ENCODE data around the gene TMEM150A.

DNA sequence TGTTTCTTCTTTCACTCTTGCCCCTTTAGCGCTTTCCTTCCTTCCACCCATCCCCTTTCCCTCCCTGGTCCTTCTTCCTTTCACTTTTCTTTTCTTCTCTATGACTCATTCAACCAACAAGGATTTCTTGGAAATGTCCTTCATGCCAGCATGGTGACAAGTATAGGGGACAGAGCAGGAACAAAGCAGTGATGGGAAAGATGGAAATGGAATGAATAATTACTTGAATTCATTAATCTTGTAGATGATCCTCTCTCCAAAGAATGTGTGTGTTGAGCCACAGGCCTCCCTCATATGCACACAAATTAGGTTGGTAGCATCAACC, 16.8 kb downstream of the TMEM150A start:
- TF ChIP-seq, protein P1, sequence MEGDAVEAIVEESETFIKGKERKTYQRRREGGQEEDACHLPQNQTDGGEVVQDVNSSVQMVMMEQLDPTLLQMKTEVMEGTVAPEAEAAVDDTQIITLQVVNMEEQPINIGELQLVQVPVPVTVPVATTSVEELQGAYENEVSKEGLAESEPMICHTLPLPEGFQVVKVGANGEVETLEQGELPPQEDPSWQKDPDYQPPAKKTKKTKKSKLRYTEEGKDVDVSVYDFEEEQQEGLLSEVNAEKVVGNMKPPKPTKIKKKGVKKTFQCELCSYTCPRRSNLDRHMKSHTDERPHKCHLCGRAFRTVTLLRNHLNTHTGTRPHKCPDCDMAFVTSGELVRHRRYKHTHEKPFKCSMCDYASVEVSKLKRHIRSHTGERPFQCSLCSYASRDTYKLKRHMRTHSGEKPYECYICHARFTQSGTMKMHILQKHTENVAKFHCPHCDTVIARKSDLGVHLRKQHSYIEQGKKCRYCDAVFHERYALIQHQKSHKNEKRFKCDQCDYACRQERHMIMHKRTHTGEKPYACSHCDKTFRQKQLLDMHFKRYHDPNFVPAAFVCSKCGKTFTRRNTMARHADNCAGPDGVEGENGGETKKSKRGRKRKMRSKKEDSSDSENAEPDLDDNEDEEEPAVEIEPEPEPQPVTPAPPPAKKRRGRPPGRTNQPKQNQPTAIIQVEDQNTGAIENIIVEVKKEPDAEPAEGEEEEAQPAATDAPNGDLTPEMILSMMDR (conservative IDR thresholded peaks at IDR 0.05; ENCODE audit: low read length) = no peak
- TF ChIP-seq EZH2phosphoT487 (IDR thresholded peaks at IDR 0.05; ENCODE audit: borderline replicate concordance) = no peak

Data from Loucy (cell line).